ENCODE data around the gene FHAD1.

Gene FHAD1

GRCh38 chr1:15224974-15225373, 22.0 kb upstream of the FHAD1 start:
- Histone ChIP-seq H3K27ac (ENCODE audit: low read length) (no peak overlapping the region), H3F3A (ENCODE audit: insufficient read depth, low read length) (peaks cover 11% of the 10 kb centered on the region), H3K4me2 (ENCODE audit: low read depth, low read length) (no peak overlapping the region), H3K27me3 (replicated peaks; ENCODE audit: insufficient read depth, low read length) (no peaks in the 10 kb centered on the region), H3K36me3 (replicated peaks; ENCODE audit: insufficient read depth, low read length) (no peaks in the 10 kb centered on the region), H4K20me1 (ENCODE audit: insufficient read depth, low read length) (no peaks in the 10 kb centered on the region), H3K9me3 (replicated peaks; ENCODE audit: insufficient read depth, low read length) (no peaks in the 10 kb centered on the region), H3K9ac (ENCODE audit: low read length) (no peak overlapping the region), H2AFZ (ENCODE audit: low read length) (no peak overlapping the region), H3K9me2 (replicated peaks; ENCODE audit: insufficient read depth, low read length) (no peaks in the 10 kb centered on the region), H3K79me2 (ENCODE audit: low read length) (no peaks in the 10 kb centered on the region), H3K4me3 (ENCODE audit: low read length) (no peak overlapping the region), H3K4me1 (ENCODE audit: low read length) (peaks cover 28% of the 10 kb centered on the region)
- no peak for TF ChIP-seq EZH2phosphoT487 (IDR thresholded peaks at IDR 0.05; ENCODE audit: low read length)
- TF ChIP-seq CTCF (IDR thresholded peaks at IDR 0.05; ENCODE audit: low read length): no peak
- no peak for TF ChIP-seq EZH2 (optimal IDR thresholded peaks at IDR 0.05; ENCODE audit: low read depth, low read length)
- no peak for DNase-seq

GRCh38 chr1:15225461-15225860, 21.6 kb upstream of the FHAD1 start:
- Histone ChIP-seq H3K9me3 (replicated peaks; ENCODE audit: insufficient read depth, low read length) (no peaks in the 10 kb centered on the region), H4K20me1 (ENCODE audit: insufficient read depth, low read length) (no peaks in the 10 kb centered on the region), H3K4me2 (ENCODE audit: low read depth, low read length) (no peak overlapping the region), H3K79me2 (ENCODE audit: low read length) (no peaks in the 10 kb centered on the region), H3K9ac (ENCODE audit: low read length) (no peak overlapping the region), H3K9me2 (replicated peaks; ENCODE audit: insufficient read depth, low read length) (no peaks in the 10 kb centered on the region), H3K4me1 (ENCODE audit: low read length) (peaks cover 25% of the 10 kb centered on the region), H3K4me3 (ENCODE audit: low read length) (no peak overlapping the region), H3K27ac (ENCODE audit: low read length) (no peak overlapping the region), H3F3A (ENCODE audit: insufficient read depth, low read length) (peaks cover 6% of the 10 kb centered on the region), H3K36me3 (replicated peaks; ENCODE audit: insufficient read depth, low read length) (no peaks in the 10 kb centered on the region), H2AFZ (ENCODE audit: low read length) (no peak overlapping the region), H3K27me3 (replicated peaks; ENCODE audit: insufficient read depth, low read length) (no peaks in the 10 kb centered on the region)
- no peak for DNase-seq
- TF ChIP-seq CTCF (IDR thresholded peaks at IDR 0.05; ENCODE audit: low read length) (no peak), EZH2 (optimal IDR thresholded peaks at IDR 0.05; ENCODE audit: low read depth, low read length) (no peak), EZH2phosphoT487 (IDR thresholded peaks at IDR 0.05; ENCODE audit: low read length) (no peak)

GRCh38 chr1:15226388-15227255, 20.4 kb upstream of the FHAD1 start:
- H3K27ac ChIP-seq (ENCODE audit: low read length): no peak overlapping the region
- no peak for DNase-seq
- no peaks in the 10 kb centered on the region for H3K9me3 ChIP-seq (replicated peaks; ENCODE audit: insufficient read depth, low read length)
- H3F3A ChIP-seq (ENCODE audit: insufficient read depth, low read length): peaks cover 10% of the 10 kb centered on the region
- H4K20me1 ChIP-seq (ENCODE audit: insufficient read depth, low read length): no peaks in the 10 kb centered on the region
- H3K4me3 ChIP-seq (ENCODE audit: low read length): no peak overlapping the region
- H3K4me2 ChIP-seq (ENCODE audit: low read depth, low read length): no peak overlapping the region
- TF ChIP-seq CTCF (IDR thresholded peaks at IDR 0.05; ENCODE audit: low read length) (no peak), EZH2 (optimal IDR thresholded peaks at IDR 0.05; ENCODE audit: low read depth, low read length) (no peak), EZH2phosphoT487 (IDR thresholded peaks at IDR 0.05; ENCODE audit: low read length) (no peak)
- H3K27me3 ChIP-seq (replicated peaks; ENCODE audit: insufficient read depth, low read length): no peaks in the 10 kb centered on the region
- no peaks in the 10 kb centered on the region for H3K36me3 ChIP-seq (replicated peaks; ENCODE audit: insufficient read depth, low read length)
- H3K79me2 ChIP-seq (ENCODE audit: low read length): no peaks in the 10 kb centered on the region
- H2AFZ ChIP-seq (ENCODE audit: low read length): no peak overlapping the region
- H3K9me2 ChIP-seq (replicated peaks; ENCODE audit: insufficient read depth, low read length): no peaks in the 10 kb centered on the region
- peaks cover 19% of the 10 kb centered on the region for H3K4me1 ChIP-seq (ENCODE audit: low read length)
- no peak overlapping the region for H3K9ac ChIP-seq (ENCODE audit: low read length)

Measured in MM.1S (cell line).